Erythroblast (primary cell): ENCODE results near the gene RGS14.

Source experiments
- GATA1 ChIP-seq: IDR thresholded peaks from 2 replicates; pipeline ENCODE4 v1.6.1; 2011; ENCODE audit warnings: low read depth, mild to moderate bottlenecking, control low read depth, low read length, moderate library complexity
- POLR2A ChIP-seq: IDR thresholded peaks from 2 replicates; pipeline ENCODE4 v1.6.1; 2011; ENCODE audit warnings: mild to moderate bottlenecking, low read length

DNA sequence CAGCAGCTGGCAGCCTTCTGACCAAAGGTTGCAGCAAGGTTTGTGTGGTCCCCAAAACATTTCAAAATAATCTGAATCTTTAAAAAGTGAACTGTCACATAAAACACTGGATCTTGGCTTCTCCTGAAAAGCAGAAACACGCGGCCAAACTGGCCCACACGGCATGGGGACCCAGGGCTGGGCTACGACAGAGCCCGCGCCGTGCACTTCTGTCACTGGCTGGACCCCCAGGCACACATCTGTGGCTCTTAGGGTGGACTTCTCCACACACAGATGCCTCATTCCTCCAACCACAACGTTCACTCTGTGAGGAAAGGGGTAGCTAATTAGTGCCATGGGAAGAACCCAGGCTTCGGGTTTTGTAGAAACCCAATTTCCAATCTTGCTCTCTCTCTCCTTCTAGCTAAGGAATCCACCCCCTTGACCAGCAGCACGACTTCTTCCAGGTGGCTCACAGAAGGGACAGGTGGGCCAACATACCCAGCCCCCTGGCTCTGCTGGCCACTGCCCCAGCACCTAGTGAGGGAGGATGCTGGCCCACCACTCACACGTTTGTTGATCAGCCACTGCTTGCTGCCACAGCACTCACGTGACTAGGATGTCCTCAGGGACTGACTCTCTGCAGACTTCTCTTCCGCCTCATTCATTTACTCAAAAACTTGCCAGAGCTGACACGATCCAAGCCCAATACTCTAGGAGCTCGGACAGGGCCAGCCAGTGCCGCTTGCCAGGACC, 24.1 kb upstream of the RGS14 start:
- TF ChIP-seq POLR2A (no peak), GATA1 (no peak)
